H9 (cell line): ENCODE measurements around the gene SFXN5. TPM values are rescaled to one million over a fixed set of nuclear protein-coding genes. Genes with fewer than 3 reads are reported as not detected.

Experiments
- DNase-seq: peaks from one replicate; pipeline ENCODE4 v3.0.0-alpha.2; 2017
- H2AFZ ChIP-seq: one replicate; pipeline ENCODE4 v1.6.1; 2013; ENCODE audit warnings: mild to moderate bottlenecking, low read length, control low read depth, moderate library complexity
- H2AK5ac ChIP-seq: 2 replicates; pipeline ENCODE4 v1.6.1; 2013; ENCODE audit warnings: low read length, control low read depth, mixed read lengths; ENCODE audit not compliant: insufficient read length
- H2BK120ac ChIP-seq: one replicate; pipeline ENCODE4 v1.6.1; 2013; ENCODE audit warnings: low read depth, mild to moderate bottlenecking, low read length, control low read depth, inconsistent platforms; ENCODE audit not compliant: poor library complexity, severe bottlenecking
- H2BK12ac ChIP-seq: 2 replicates; pipeline ENCODE4 v1.6.1; 2013; ENCODE audit warnings: low read length, control low read depth, mixed read lengths, low read depth; ENCODE audit not compliant: insufficient read length
- H2BK15ac ChIP-seq: 2 replicates; pipeline ENCODE4 v1.6.1; 2013; ENCODE audit warnings: low read depth, low read length, control low read depth
- H2BK20ac ChIP-seq: one replicate; pipeline ENCODE4 v1.6.1; 2013; ENCODE audit warnings: low read depth, mild to moderate bottlenecking, low read length, control low read depth, inconsistent platforms; ENCODE audit not compliant: poor library complexity, severe bottlenecking
- H2BK5ac ChIP-seq: 2 replicates; pipeline ENCODE4 v1.6.1; 2013; ENCODE audit warnings: low read length, control low read depth, mixed read lengths; ENCODE audit not compliant: insufficient read length
- H3K14ac ChIP-seq: 2 replicates; pipeline ENCODE4 v1.6.1; 2013; ENCODE audit warnings: low read length, control low read depth; ENCODE audit not compliant: insufficient read depth
- H3K18ac ChIP-seq: 2 replicates; pipeline ENCODE4 v1.6.1; 2013; ENCODE audit warnings: low read depth, mild to moderate bottlenecking, mixed read lengths, low read length, control low read depth; ENCODE audit not compliant: insufficient read length
- H3K23ac ChIP-seq: 2 replicates; pipeline ENCODE4 v1.6.1; 2013; ENCODE audit warnings: low read length, control low read depth, mixed read lengths, low read depth; ENCODE audit not compliant: insufficient read length
- H3K23me2 ChIP-seq: 2 replicates; pipeline ENCODE4 v1.6.1; 2013; ENCODE audit warnings: low read depth, mild to moderate bottlenecking, mixed read lengths, low read length, control low read depth; ENCODE audit not compliant: insufficient read length, poor library complexity, severe bottlenecking
- H3K27ac ChIP-seq: 2 replicates; pipeline ENCODE4 v1.5.1; 2013; ENCODE audit warnings: low read length, control low read depth, mixed read lengths, low read depth; ENCODE audit not compliant: insufficient read length
- H3K27me3 ChIP-seq: 2 replicates; pipeline ENCODE4 v1.6.1; 2013; ENCODE audit warnings: low read length, control low read depth, inconsistent platforms; ENCODE audit not compliant: insufficient read depth
- H3K4ac ChIP-seq: 2 replicates; pipeline ENCODE4 v1.6.1; 2013; ENCODE audit warnings: low read depth, mild to moderate bottlenecking, control low read depth, inconsistent platforms, low read length, moderate library complexity
- H3K4me1 ChIP-seq: 2 replicates; pipeline ENCODE4 v1.6.1; 2013; ENCODE audit warnings: low read length, control low read depth, inconsistent platforms; ENCODE audit not compliant: insufficient read depth
- H3K4me2 ChIP-seq: 2 replicates; pipeline ENCODE4 v1.6.1; 2013; ENCODE audit warnings: low read length, control low read depth, mixed read lengths; ENCODE audit not compliant: insufficient read length, insufficient read depth
- H3K56ac ChIP-seq: 2 replicates; pipeline ENCODE4 v1.6.1; 2013; ENCODE audit warnings: low read depth, mild to moderate bottlenecking, mixed read lengths, low read length, control low read depth; ENCODE audit not compliant: insufficient read length
- H3K79me1 ChIP-seq: 2 replicates; pipeline ENCODE4 v1.6.1; 2013; ENCODE audit warnings: low read depth, mild to moderate bottlenecking, moderate library complexity, low read length, control low read depth, inconsistent platforms; ENCODE audit not compliant: insufficient read depth, poor library complexity, severe bottlenecking
- H3K79me2 ChIP-seq: 2 replicates; pipeline ENCODE4 v1.6.1; 2013; ENCODE audit warnings: low read length, control low read depth, inconsistent platforms; ENCODE audit not compliant: insufficient read depth
- H3K9ac ChIP-seq: 2 replicates; pipeline ENCODE4 v1.6.1; 2013; ENCODE audit warnings: low read length, control low read depth, mixed read lengths; ENCODE audit not compliant: insufficient read length; ENCODE audit errors: extremely low read depth
- H3K9me3 ChIP-seq: one replicate; pipeline ENCODE4 v1.6.1; 2013; ENCODE audit warnings: low read depth, low read length, inconsistent platforms; ENCODE audit not compliant: control insufficient read depth
- H3T11ph ChIP-seq: one replicate; pipeline ENCODE4 v1.6.1; 2013; ENCODE audit warnings: mild to moderate bottlenecking, low read length, control low read depth, inconsistent platforms
- H4K20me1 ChIP-seq: one replicate; pipeline ENCODE4 v1.6.1; 2013; ENCODE audit not compliant: control insufficient read depth, insufficient read length, insufficient read depth
- H4K5ac ChIP-seq: 2 replicates; pipeline ENCODE4 v1.6.1; 2013; ENCODE audit warnings: low read depth, mild to moderate bottlenecking, mixed read lengths, low read length, control low read depth; ENCODE audit not compliant: insufficient read length
- H4K8ac ChIP-seq: replicated peaks from 2 replicates; pipeline ENCODE4 v1.6.1; 2013; ENCODE audit warnings: low read length, control low read depth, mixed read lengths, low read depth; ENCODE audit not compliant: insufficient read length
- H4K91ac ChIP-seq: 2 replicates; pipeline ENCODE4 v1.6.1; 2013; ENCODE audit warnings: low read depth, mild to moderate bottlenecking, moderate library complexity, mixed read lengths, low read length, control low read depth; ENCODE audit not compliant: insufficient read length
- H3K27ac Mint-ChIP-seq, 3 experiments: 2 replicates in 2 of 3; 3 replicates in 1 of 3; pipeline ENCODE4 v1.8.0; 2020 to 2021; ENCODE audit warnings: mixed read lengths in 3 of 3, mild to moderate bottlenecking in 1 of 3, moderate library complexity in 1 of 3
- H3K27me3 Mint-ChIP-seq: 2 replicates; pipeline ENCODE4 v1.8.0; 2021; ENCODE audit warnings: low read depth, mild to moderate bottlenecking, moderate library complexity, mixed read lengths
- H3K36me3 Mint-ChIP-seq, 3 experiments: 2 replicates in 2 of 3; 3 replicates in 1 of 3; pipeline ENCODE4 v1.8.0; 2020 to 2021; ENCODE audit warnings: low read depth in 3 of 3, mixed read lengths in 3 of 3; ENCODE audit not compliant: insufficient read depth in 1 of 3
- H3K4me1 Mint-ChIP-seq, 2 experiments: 2 replicates each; pipeline ENCODE4 v1.8.0; 2020; ENCODE audit warnings: mixed read lengths in 2 of 2
- H3K4me3 Mint-ChIP-seq, 2 experiments: 2 replicates in 1 of 2; 3 replicates in 1 of 2; pipeline ENCODE4 v1.8.0; 2020 to 2021; ENCODE audit warnings: mild to moderate bottlenecking in 2 of 2, mixed read lengths in 2 of 2, moderate library complexity in 1 of 2
- H3K9me3 Mint-ChIP-seq, 2 experiments: 2 replicates in 1 of 2; 3 replicates in 1 of 2; pipeline ENCODE4 v1.8.0; 2020; ENCODE audit warnings: mild to moderate bottlenecking in 2 of 2, mixed read lengths in 2 of 2, moderate library complexity in 1 of 2
- CTCF ChIP-seq: fragments of 200-600 bp; sonication (generic); conservative IDR thresholded peaks from 3 replicates; pipeline ENCODE4 v1.8.0; 2021; ENCODE audit warnings: antibody characterized with exemption, mild to moderate bottlenecking
- WGBS: extraction: QIAGEN DNeasy Blood & Tissue Kit; methylation state at CpG from one replicate; pipeline ENCODE4 v1.1.7; 2013; ENCODE audit warnings: missing lambda C conversion rate, low lambda C conversion rate, mixed read lengths; ENCODE audit not compliant: insufficient read length; ENCODE audit errors: extremely low coverage; 5-methylcytosine and 5-hydroxymethylcytosine counted together
- total RNA-seq: library from RNA; stranded (reverse); gene quantifications from 2 replicates; pipeline ENCODE4 v1.2.1, GENCODE V29; 2021

Gene SFXN5
- total RNA-seq, 1 experiment from 2014 or later: 30.9 TPM

GRCh38 chr2:72931280-72931910, 140.1 kb downstream of the SFXN5 start:
- H2BK5ac ChIP-seq: no peak overlapping the region
- Mint-ChIP-seq H3K9me3 (no peaks in the 10 kb centered on the region), H3K4me3 (no peak overlapping the region), H3K27me3 (peaks cover 20% of the 10 kb centered on the region), H3K36me3 (peaks cover 0 to 2% (median 0%) of the 10 kb centered on the region in 3 experiments; a peak in 1 of 7 replicates), H3K4me1 (peaks cover 12 to 14% of the 10 kb centered on the region in 2 experiments), H3K27ac (no peak overlapping the region)
- H4K5ac ChIP-seq: no peak overlapping the region
- peaks cover 28% of the 10 kb centered on the region for H3K27me3 ChIP-seq
- no peak overlapping the region for H2AK5ac ChIP-seq
- H2BK20ac ChIP-seq: no peak overlapping the region
- H3K79me2 ChIP-seq: no peaks in the 10 kb centered on the region
- no peak overlapping the region for H2AFZ ChIP-seq
- no peaks in the 10 kb centered on the region for H4K20me1 ChIP-seq
- H3K4me1 ChIP-seq: no peaks in the 10 kb centered on the region; the same call in 1 of the 2 replicates
- no peak overlapping the region for H3K9ac ChIP-seq
- H3K4me2 ChIP-seq: no peak overlapping the region
- no peak overlapping the region for H2BK12ac ChIP-seq
- no peaks in the 10 kb centered on the region for H3K23me2 ChIP-seq
- no peak overlapping the region for H3K4ac ChIP-seq
- TF ChIP-seq CTCF: no peak
- H3K23ac ChIP-seq: no peak overlapping the region
- H3T11ph ChIP-seq: no peak overlapping the region
- H4K91ac ChIP-seq: no peak overlapping the region
- no peak overlapping the region for H2BK15ac ChIP-seq
- H3K79me1 ChIP-seq: no peaks in the 10 kb centered on the region
- no peak overlapping the region for H2BK120ac ChIP-seq
- WGBS: no CpG with 5 or more reads among the region's 14 CpGs
- H3K18ac ChIP-seq: no peak overlapping the region
- H3K14ac ChIP-seq: no peak overlapping the region
- no peak overlapping the region for H3K56ac ChIP-seq
- H4K8ac ChIP-seq: no peak overlapping the region
- no peak for DNase-seq
- no peak overlapping the region for H3K27ac ChIP-seq
- H3K9me3 ChIP-seq: no peaks in the 10 kb centered on the region
